Measurements from ENCODE around the gene CCR9. TPM values are rescaled to one million over a fixed set of nuclear protein-coding genes. Genes with fewer than 3 reads are reported as not detected.

CCR9 gene
- total and polyA plus RNA-seq, 10 of the 15 experiments (the other 5 are each of a cell fraction or from before 2014, with no cell fraction given) = 0.05 to 3.9 (median 2.4) TPM

DNA sequence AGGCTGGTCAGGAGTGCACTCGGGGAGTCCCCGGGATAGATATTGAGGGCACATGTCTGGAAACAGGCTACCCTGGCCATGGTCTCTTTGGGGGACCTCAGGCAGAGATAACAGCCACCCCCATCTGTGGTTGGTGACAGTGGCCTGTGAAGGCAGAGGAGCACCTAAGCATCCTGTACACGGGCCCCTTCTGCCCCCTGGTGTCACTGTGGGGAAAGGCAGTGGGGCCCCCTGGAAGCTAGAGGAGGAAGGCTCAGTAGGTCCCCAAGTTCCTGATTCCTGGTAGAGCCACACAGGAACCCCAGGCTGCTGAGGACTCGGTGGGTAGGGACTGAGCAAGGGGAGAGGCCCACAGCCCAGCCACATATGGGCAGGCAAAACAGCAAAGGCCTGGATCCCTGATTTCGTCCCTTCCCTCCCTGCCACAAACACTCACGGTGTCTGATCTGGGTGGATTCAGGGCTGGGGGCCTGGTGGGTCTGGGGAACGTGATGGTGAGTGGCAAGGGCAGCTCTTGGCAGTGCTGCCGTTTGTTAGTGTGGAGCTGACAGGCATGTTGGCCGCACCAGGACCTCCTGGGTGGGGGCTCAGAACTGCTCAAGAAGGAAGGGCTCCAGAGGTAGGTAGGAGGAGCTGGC lies 42.8 kb downstream of the CCR9 start:
- Histone ChIP-seq H3K79me2 (ENCODE audit: control insufficient read depth, insufficient read depth, low read length) (no peaks in the 10 kb centered on the region), H4K20me1 (ENCODE audit: control insufficient read depth, insufficient read depth) (peaks cover 3% of the 10 kb centered on the region; the same call in 1 of the 2 replicates), H3K36me3 (ENCODE audit: control insufficient read depth in 2 of 2, insufficient read depth in 2 of 2, low read length in 1 of 2) (peaks cover 9 to 11% of the 10 kb centered on the region in 2 experiments), H3K9me3 (replicated peaks; ENCODE audit: control insufficient read depth, insufficient read depth, low read length) (no peaks in the 10 kb centered on the region), H3K9ac (ENCODE audit: control insufficient read depth, insufficient read depth, low read length) (no peak overlapping the region), H3K4me2 (ENCODE audit: control insufficient read depth, insufficient read depth) (no peak overlapping the region), H3K27me3 (replicated peaks in 1 of 2; ENCODE audit: control insufficient read depth in 2 of 2, insufficient read depth in 2 of 2, low read length in 1 of 2) (no peaks in the 10 kb centered on the region), H3K4me3 (no peak overlapping the region), H2AFZ (ENCODE audit: control insufficient read depth, low read depth, low read length) (no peak overlapping the region), H3K4me1 (ENCODE audit: control insufficient read depth, insufficient read depth, low read length) (no peaks in the 10 kb centered on the region; the same call in 1 of the 2 replicates), H3K27ac (ENCODE audit: control insufficient read depth, insufficient read depth) (no peak overlapping the region)
- intact Hi-C loops (cut with micrococcal nuclease; ENCODE audit: unreplicated experiment) (loop anchor here (1.0 kb wide), 3 partner anchors 13 to 418 kb away; no protein-coding TSS in a partner anchor), in situ Hi-C loops (cut with MboI) (loop anchor here (5.0 kb wide), 2 partner anchors 167 to 892 kb away; no protein-coding TSS in a partner anchor)
- ChIA-PET CTCF (interaction anchor here (0.6 to 11.2 kb wide), 49 partner anchors 9 to 891 kb away, joined by 3 to 189 read pairs (median 4); partner anchors contain the start of genes CCR1 and LZTFL1), RAD21 (ENCODE audit: unreplicated experiment) (interaction anchor here (0.6 to 5.1 kb wide), 42 partner anchors 9 to 888 kb away, joined by 3 to 89 read pairs (median 5); partner anchors contain the start of genes LZTFL1 and SACM1L), POLR2A (interaction anchor here (1.0 to 2.6 kb wide), 3 partner anchors 9 to 168 kb away, joined by 3 to 12 read pairs (median 4); no protein-coding TSS in a partner anchor), SMC1A (ENCODE audit: uncharacterized antibody, unreplicated experiment) (interaction anchor here (0.7 to 21.6 kb wide), 26 partner anchors 9 to 416 kb away, joined by 3 to 523 read pairs (median 4); partner anchors contain the start of genes CXCR6 and LZTFL1)
- no TSS peak for BruUV-seq (replicated peaks)
- 56% methylated on average over 9 of the region's 9 CpGs for WGBS (ENCODE audit: insufficient coverage, insufficient replicate concordance, low lambda C conversion rate, missing lambda C conversion rate)
- FAIRE-seq (no peak), ATAC-seq (peak; percentile 100), DNase-seq (ENCODE audit: low read depth, low spot score) (no peak)
- TF ChIP-seq FOXK2 (IDR thresholded peaks at IDR 0.05) (no peak), KAT2A (conservative IDR thresholded peaks at IDR 0.05; ENCODE audit: control insufficient read depth, low read depth, low read length) (no peak), RFX5 (IDR thresholded peaks at IDR 0.05; ENCODE audit: low read depth, low read length) (0 out of 2 replicates have a peak, but pooled peaks have one; percentile 13), FOXM1 (IDR thresholded peaks at IDR 0.05; ENCODE audit: low read depth, low read length) (no peak), CREB1 (IDR thresholded peaks at IDR 0.05; ENCODE audit: low read depth) (no peak), SRF (IDR thresholded peaks at IDR 0.05; ENCODE audit: low read depth in 2 of 2, low read length in 2 of 2) (no peak), SPI1 (IDR thresholded peaks at IDR 0.05; ENCODE audit: borderline replicate concordance, insufficient read depth, low read depth, low read length) (no peak), ZNF217 (IDR thresholded peaks at IDR 0.05) (no peak), ZNF274 (IDR thresholded peaks at IDR 0.05; ENCODE audit: insufficient read depth, insufficient read length) (no peak), YY1 (IDR thresholded peaks at IDR 0.05; ENCODE audit: low read depth, low read length) (peak; percentile 72), CBFB (IDR thresholded peaks at IDR 0.05; ENCODE audit: low read depth) (no peak)
- TF ChIP-seq, protein P1, sequence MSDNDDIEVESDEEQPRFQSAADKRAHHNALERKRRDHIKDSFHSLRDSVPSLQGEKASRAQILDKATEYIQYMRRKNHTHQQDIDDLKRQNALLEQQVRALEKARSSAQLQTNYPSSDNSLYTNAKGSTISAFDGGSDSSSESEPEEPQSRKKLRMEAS (IDR thresholded peaks at IDR 0.05; ENCODE audit: low read depth, low read length) = no peak
- TF ChIP-seq, protein P2, sequence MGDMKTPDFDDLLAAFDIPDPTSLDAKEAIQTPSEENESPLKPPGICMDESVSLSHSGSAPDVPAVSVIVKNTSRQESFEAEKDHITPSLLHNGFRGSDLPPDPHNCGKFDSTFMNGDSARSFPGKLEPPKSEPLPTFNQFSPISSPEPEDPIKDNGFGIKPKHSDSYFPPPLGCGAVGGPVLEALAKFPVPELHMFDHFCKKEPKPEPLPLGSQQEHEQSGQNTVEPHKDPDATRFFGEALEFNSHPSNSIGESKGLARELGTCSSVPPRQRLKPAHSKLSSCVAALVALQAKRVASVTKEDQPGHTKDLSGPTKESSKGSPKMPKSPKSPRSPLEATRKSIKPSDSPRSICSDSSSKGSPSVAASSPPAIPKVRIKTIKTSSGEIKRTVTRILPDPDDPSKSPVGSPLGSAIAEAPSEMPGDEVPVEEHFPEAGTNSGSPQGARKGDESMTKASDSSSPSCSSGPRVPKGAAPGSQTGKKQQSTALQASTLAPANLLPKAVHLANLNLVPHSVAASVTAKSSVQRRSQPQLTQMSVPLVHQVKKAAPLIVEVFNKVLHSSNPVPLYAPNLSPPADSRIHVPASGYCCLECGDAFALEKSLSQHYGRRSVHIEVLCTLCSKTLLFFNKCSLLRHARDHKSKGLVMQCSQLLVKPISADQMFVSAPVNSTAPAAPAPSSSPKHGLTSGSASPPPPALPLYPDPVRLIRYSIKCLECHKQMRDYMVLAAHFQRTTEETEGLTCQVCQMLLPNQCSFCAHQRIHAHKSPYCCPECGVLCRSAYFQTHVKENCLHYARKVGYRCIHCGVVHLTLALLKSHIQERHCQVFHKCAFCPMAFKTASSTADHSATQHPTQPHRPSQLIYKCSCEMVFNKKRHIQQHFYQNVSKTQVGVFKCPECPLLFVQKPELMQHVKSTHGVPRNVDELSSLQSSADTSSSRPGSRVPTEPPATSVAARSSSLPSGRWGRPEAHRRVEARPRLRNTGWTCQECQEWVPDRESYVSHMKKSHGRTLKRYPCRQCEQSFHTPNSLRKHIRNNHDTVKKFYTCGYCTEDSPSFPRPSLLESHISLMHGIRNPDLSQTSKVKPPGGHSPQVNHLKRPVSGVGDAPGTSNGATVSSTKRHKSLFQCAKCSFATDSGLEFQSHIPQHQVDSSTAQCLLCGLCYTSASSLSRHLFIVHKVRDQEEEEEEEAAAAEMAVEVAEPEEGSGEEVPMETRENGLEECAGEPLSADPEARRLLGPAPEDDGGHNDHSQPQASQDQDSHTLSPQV (IDR thresholded peaks at IDR 0.05) = no peak
- TF ChIP-seq, protein P3, sequence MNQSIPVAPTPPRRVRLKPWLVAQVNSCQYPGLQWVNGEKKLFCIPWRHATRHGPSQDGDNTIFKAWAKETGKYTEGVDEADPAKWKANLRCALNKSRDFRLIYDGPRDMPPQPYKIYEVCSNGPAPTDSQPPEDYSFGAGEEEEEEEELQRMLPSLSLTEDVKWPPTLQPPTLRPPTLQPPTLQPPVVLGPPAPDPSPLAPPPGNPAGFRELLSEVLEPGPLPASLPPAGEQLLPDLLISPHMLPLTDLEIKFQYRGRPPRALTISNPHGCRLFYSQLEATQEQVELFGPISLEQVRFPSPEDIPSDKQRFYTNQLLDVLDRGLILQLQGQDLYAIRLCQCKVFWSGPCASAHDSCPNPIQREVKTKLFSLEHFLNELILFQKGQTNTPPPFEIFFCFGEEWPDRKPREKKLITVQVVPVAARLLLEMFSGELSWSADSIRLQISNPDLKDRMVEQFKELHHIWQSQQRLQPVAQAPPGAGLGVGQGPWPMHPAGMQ (IDR thresholded peaks at IDR 0.05; ENCODE audit: borderline replicate concordance) = no peak
- TF ChIP-seq, protein P4, sequence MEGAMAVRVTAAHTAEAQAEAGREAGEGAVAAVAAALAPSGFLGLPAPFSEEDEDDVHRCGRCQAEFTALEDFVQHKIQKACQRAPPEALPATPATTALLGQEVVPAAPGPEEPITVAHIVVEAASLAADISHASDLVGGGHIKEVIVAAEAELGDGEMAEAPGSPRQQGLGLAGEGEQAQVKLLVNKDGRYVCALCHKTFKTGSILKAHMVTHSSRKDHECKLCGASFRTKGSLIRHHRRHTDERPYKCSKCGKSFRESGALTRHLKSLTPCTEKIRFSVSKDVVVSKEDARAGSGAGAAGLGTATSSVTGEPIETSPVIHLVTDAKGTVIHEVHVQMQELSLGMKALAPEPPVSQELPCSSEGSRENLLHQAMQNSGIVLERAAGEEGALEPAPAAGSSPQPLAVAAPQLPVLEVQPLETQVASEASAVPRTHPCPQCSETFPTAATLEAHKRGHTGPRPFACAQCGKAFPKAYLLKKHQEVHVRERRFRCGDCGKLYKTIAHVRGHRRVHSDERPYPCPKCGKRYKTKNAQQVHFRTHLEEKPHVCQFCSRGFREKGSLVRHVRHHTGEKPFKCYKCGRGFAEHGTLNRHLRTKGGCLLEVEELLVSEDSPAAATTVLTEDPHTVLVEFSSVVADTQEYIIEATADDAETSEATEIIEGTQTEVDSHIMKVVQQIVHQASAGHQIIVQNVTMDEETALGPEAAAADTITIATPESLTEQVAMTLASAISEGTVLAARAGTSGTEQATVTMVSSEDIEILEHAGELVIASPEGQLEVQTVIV (IDR thresholded peaks at IDR 0.05; ENCODE audit: borderline replicate concordance, partially characterized antibody) = no peak
